ENCODE measurements around the gene ZSCAN25. TPM values are rescaled to one million over a fixed set of nuclear protein-coding genes. Genes with fewer than 3 reads are reported as not detected.

Gene ZSCAN25
- total and polyA plus RNA-seq, 7 donors = 3.6 to 19.9 (median 10.7) TPM

GRCh38 chr7:99665312-99666012 is 48.7 kb downstream of the ZSCAN25 start:
- Histone ChIP-seq H3K9me3 (no peaks in the 10 kb centered on the region), H3K4me3 (no peak overlapping the region), H3K36me3 (peaks cover 0 to 13% (median 0%) of the 10 kb centered on the region in 4 donors), H3K27ac (no peak overlapping the region), H3K4me1 (no peaks in the 10 kb centered on the region), H3K27me3 (no peaks in the 10 kb centered on the region)
- 96 to 97% methylated on average over 3 of the region's 3 CpGs for WGBS, 2 donors
- TF ChIP-seq POLR2AphosphoS5 (IDR thresholded peaks at IDR 0.05) = no peak
- TF ChIP-seq CTCF (IDR thresholded peaks at IDR 0.05) = no peak
- TF ChIP-seq EP300 (IDR thresholded peaks at IDR 0.05) = no peak
- no peak for TF ChIP-seq POLR2A (IDR thresholded peaks at IDR 0.05)
- intact Hi-C loops (cut with DNase I) = no loop called here
- no peak for DNase-seq

- 87 to 97% methylated on average over 1 of the region's 1 CpG for WGBS, 2 donors
- Histone ChIP-seq H3K27me3 (no peaks in the 10 kb centered on the region), H3K4me1 (no peaks in the 10 kb centered on the region), H3K27ac (no peak overlapping the region), H3K9me3 (no peaks in the 10 kb centered on the region), H3K4me3 (no peak overlapping the region), H3K36me3 (peaks cover 0 to 10% (median 0%) of the 10 kb centered on the region in 4 donors)
- intact Hi-C loops (cut with DNase I) = no loop called here
- no peak for TF ChIP-seq POLR2AphosphoS5 (IDR thresholded peaks at IDR 0.05)
- no peak for TF ChIP-seq POLR2A (IDR thresholded peaks at IDR 0.05)
- no peak for TF ChIP-seq EP300 (IDR thresholded peaks at IDR 0.05)
- no peak for TF ChIP-seq CTCF (IDR thresholded peaks at IDR 0.05)
- no peak for DNase-seq
Measured at GRCh38 chr7:99666013-99666395, 49.3 kb downstream of the ZSCAN25 start.

GRCh38 chr7:99667179-99667578 is 50.4 kb downstream of the ZSCAN25 start:
- no peak for TF ChIP-seq CTCF (IDR thresholded peaks at IDR 0.05)
- peaks cover 0 to 10% (median 0%) of the 10 kb centered on the region in 4 donors for H3K36me3 ChIP-seq
- no peak overlapping the region for H3K27ac ChIP-seq
- H3K27me3 ChIP-seq = no peaks in the 10 kb centered on the region
- no peaks in the 10 kb centered on the region for H3K4me1 ChIP-seq
- no peak for DNase-seq
- H3K4me3 ChIP-seq = no peak overlapping the region
- H3K9me3 ChIP-seq = no peaks in the 10 kb centered on the region
- intact Hi-C loops (cut with DNase I) = no loop called here
- 76 to 85% methylated on average over 2 of the region's 2 CpGs for WGBS, 2 donors

GRCh38 chr7:99668541-99668940 is 51.8 kb downstream of the ZSCAN25 start:
- H3K9me3 ChIP-seq = no peaks in the 10 kb centered on the region
- no peaks in the 10 kb centered on the region for H3K27me3 ChIP-seq
- whole genome bisulfite sequencing, 2 donors = 97% methylated on average over 8 of the region's 8 CpGs
- no peaks in the 10 kb centered on the region for H3K4me1 ChIP-seq
- DNase-seq = no peak
- peaks cover 0 to 10% (median 0%) of the 10 kb centered on the region in 4 donors for H3K36me3 ChIP-seq
- no peak overlapping the region for H3K4me3 ChIP-seq
- no peak overlapping the region for H3K27ac ChIP-seq
- TF ChIP-seq POLR2A (IDR thresholded peaks at IDR 0.05) (no peak), CTCF (IDR thresholded peaks at IDR 0.05) (no peak), POLR2AphosphoS5 (IDR thresholded peaks at IDR 0.05) (no peak), EP300 (IDR thresholded peaks at IDR 0.05) (no peak)
- intact Hi-C loops (cut with DNase I) = no loop called here

- WGBS, 2 donors = 92 to 93% methylated on average over 3 of the region's 3 CpGs
- peaks cover 0 to 10% (median 0%) of the 10 kb centered on the region in 4 donors for H3K36me3 ChIP-seq
- intact Hi-C loops (cut with DNase I) = no loop called here
- no peaks in the 10 kb centered on the region for H3K9me3 ChIP-seq
- DNase-seq = no peak
- H3K27me3 ChIP-seq = no peaks in the 10 kb centered on the region
- no peaks in the 10 kb centered on the region for H3K4me1 ChIP-seq
- H3K27ac ChIP-seq = no peak overlapping the region
- no peak overlapping the region for H3K4me3 ChIP-seq
- TF ChIP-seq POLR2A (IDR thresholded peaks at IDR 0.05) (no peak), EP300 (IDR thresholded peaks at IDR 0.05) (no peak), CTCF (IDR thresholded peaks at IDR 0.05) (no peak), POLR2AphosphoS5 (IDR thresholded peaks at IDR 0.05) (no peak)
Measured at GRCh38 chr7:99669782-99670181, 53.0 kb downstream of the ZSCAN25 start.
